Subcutaneous abdominal adipose tissue (tissue), 5 donors: ENCODE measurements around the gene LIPC.

Experiments used
- H3K27ac ChIP-seq: one replicate; pipeline ENCODE4 v1.7.0; 2013; ENCODE audit warnings: low read depth, mild to moderate bottlenecking, inconsistent platforms, low read length, moderate library complexity
- H3K27me3 ChIP-seq, 5 donors: one replicate each; pipeline ENCODE4 v1.7.0; 2013; ENCODE audit warnings: low read length in 5 of 5, inconsistent platforms in 1 of 5; ENCODE audit not compliant: control insufficient read depth in 5 of 5, insufficient read depth in 4 of 5
- H3K36me3 ChIP-seq, 5 donors: one replicate each; pipeline ENCODE4 v1.7.0; 2013; ENCODE audit warnings: low read length in 5 of 5; ENCODE audit not compliant: control insufficient read depth in 5 of 5, insufficient read depth in 5 of 5
- H3K4me1 ChIP-seq, 5 donors: one replicate each; pipeline ENCODE4 v1.7.0; 2013; ENCODE audit warnings: low read length in 5 of 5, mild to moderate bottlenecking in 3 of 5, moderate library complexity in 1 of 5; ENCODE audit not compliant: control insufficient read depth in 5 of 5, insufficient read depth in 5 of 5
- H3K4me3 ChIP-seq, 5 donors: one replicate each; pipeline ENCODE4 v1.7.0; 2013; ENCODE audit warnings: low read length in 5 of 5, low read depth in 1 of 5
- H3K9ac ChIP-seq, 5 donors: one replicate each; pipeline ENCODE4 v1.7.0; 2013; ENCODE audit warnings: low read length in 5 of 5, mild to moderate bottlenecking in 4 of 5, moderate library complexity in 3 of 5
- H3K9me3 ChIP-seq, 5 donors: one replicate each; pipeline ENCODE4 v1.7.0; 2013; ENCODE audit warnings: low read length in 5 of 5; ENCODE audit not compliant: control insufficient read depth in 5 of 5
- donor health status: healthy.
- donor health status: healthy.
- donor health status: healthy.
- donor health status: healthy.
- donor health status: healthy.

LIPC gene

GRCh38 chr15:58486564-58486963 is 54.8 kb downstream of the LIPC start:
- no peak overlapping the region for H3K4me3 ChIP-seq

GRCh38 chr15:58487041-58487723 is 55.4 kb downstream of the LIPC start:
- Histone ChIP-seq H3K4me1 (peaks cover 0 to 26% (median 12%) of the 10 kb centered on the region in 5 donors), H3K27ac (no peak overlapping the region), H3K9ac (no peak overlapping the region), H3K9me3 (peaks cover 4 to 13% (median 7%) of the 10 kb centered on the region in 5 donors), H3K27me3 (no peaks in the 10 kb centered on the region), H3K4me3 (no peak overlapping the region), H3K36me3 (no peaks in the 10 kb centered on the region)

More at GRCh38 chr15:58486564-58486963, 54.8 kb downstream of the LIPC start:
- Histone ChIP-seq H3K9me3 (peaks cover 4 to 13% (median 7%) of the 10 kb centered on the region in 5 donors), H3K4me1 (peaks cover 0 to 21% (median 11%) of the 10 kb centered on the region in 5 donors), H3K27ac (no peak overlapping the region), H3K27me3 (no peaks in the 10 kb centered on the region), H3K36me3 (no peaks in the 10 kb centered on the region), H3K9ac (no peak overlapping the region)

- Histone ChIP-seq H3K27ac (no peak overlapping the region), H3K27me3 (no peaks in the 10 kb centered on the region), H3K4me3 (no peak overlapping the region), H3K4me1 (peaks cover 0 to 26% (median 12%) of the 10 kb centered on the region in 5 donors), H3K9me3 (peaks cover 4 to 13% (median 7%) of the 10 kb centered on the region in 5 donors), H3K9ac (no peak overlapping the region), H3K36me3 (no peaks in the 10 kb centered on the region)
These were observed 55.9 kb downstream of the LIPC start for GRCh38 chr15:58487724-58488120.

GRCh38 chr15:58489289-58490085 is 57.7 kb downstream of the LIPC start:
- Histone ChIP-seq H3K9me3 (peaks cover 4 to 13% (median 7%) of the 10 kb centered on the region in 5 donors), H3K36me3 (no peaks in the 10 kb centered on the region), H3K27ac (no peak overlapping the region), H3K27me3 (no peaks in the 10 kb centered on the region), H3K4me3 (no peak overlapping the region), H3K9ac (no peak overlapping the region), H3K4me1 (peaks cover 0 to 26% (median 12%) of the 10 kb centered on the region in 5 donors)

GRCh38 chr15:58490086-58490887 is 58.5 kb downstream of the LIPC start:
- H3K4me3 ChIP-seq, result no peak overlapping the region
- no peak overlapping the region for H3K9ac ChIP-seq
- H3K9me3 ChIP-seq, result peaks cover 4 to 13% (median 7%) of the 10 kb centered on the region in 5 donors
- H3K4me1 ChIP-seq, result peaks cover 0 to 19% (median 12%) of the 10 kb centered on the region in 5 donors
- no peak overlapping the region for H3K27ac ChIP-seq
- H3K36me3 ChIP-seq, result no peaks in the 10 kb centered on the region
- H3K27me3 ChIP-seq, result no peaks in the 10 kb centered on the region

- H3K9me3 ChIP-seq, result peaks cover 4 to 13% (median 7%) of the 10 kb centered on the region in 5 donors
- no peak overlapping the region for H3K4me3 ChIP-seq
- H3K9ac ChIP-seq, result no peak overlapping the region
- H3K27me3 ChIP-seq, result no peaks in the 10 kb centered on the region
- H3K4me1 ChIP-seq, result peaks cover 0 to 19% (median 12%) of the 10 kb centered on the region in 5 donors
- H3K27ac ChIP-seq, result no peak overlapping the region
- H3K36me3 ChIP-seq, result no peaks in the 10 kb centered on the region
These were observed 59.2 kb downstream of the LIPC start for GRCh38 chr15:58490888-58491473.

- peaks cover 4 to 13% (median 7%) of the 10 kb centered on the region in 5 donors for H3K9me3 ChIP-seq
- no peak overlapping the region for H3K9ac ChIP-seq
- no peaks in the 10 kb centered on the region for H3K27me3 ChIP-seq
- H3K4me3 ChIP-seq, result no peak overlapping the region
- no peaks in the 10 kb centered on the region for H3K36me3 ChIP-seq
- peaks cover 0 to 19% (median 12%) of the 10 kb centered on the region in 5 donors for H3K4me1 ChIP-seq
- H3K27ac ChIP-seq, result no peak overlapping the region
These were observed 59.9 kb downstream of the LIPC start for GRCh38 chr15:58491499-58492202.

- H3K9me3 ChIP-seq, result peaks cover 4 to 13% (median 7%) of the 10 kb centered on the region in 5 donors
- H3K4me3 ChIP-seq, result no peak overlapping the region
- no peak overlapping the region for H3K9ac ChIP-seq
- no peak overlapping the region for H3K27ac ChIP-seq
- no peaks in the 10 kb centered on the region for H3K27me3 ChIP-seq
- no peaks in the 10 kb centered on the region for H3K36me3 ChIP-seq
- H3K4me1 ChIP-seq, result peaks cover 0 to 14% (median 11%) of the 10 kb centered on the region in 5 donors
These were observed 61.0 kb downstream of the LIPC start for GRCh38 chr15:58492661-58493397.
